Smooth muscle cell (in vitro differentiated cells): ENCODE data around the gene S100A9. TPM values are rescaled to one million over a fixed set of nuclear protein-coding genes. Genes with fewer than 3 reads are reported as not detected.

Source experiments
- DNase-seq: peaks from one replicate; lab custom pipeline; 2025; ENCODE audit not compliant: unreplicated experiment; lab: John Stamatoyannopoulos, UW
- H2AFZ ChIP-seq: fragments of 200-600 bp; sonication (generic); 2 replicates; pipeline ENCODE4 v1.6.0; 2016; ENCODE audit warnings: antibody characterized with exemption, low read depth, mild to moderate bottlenecking
- H3F3A ChIP-seq: fragments of 200-600 bp; sonication (generic); 2 replicates; pipeline ENCODE4 v1.6.0; 2017; ENCODE audit warnings: antibody characterized with exemption, low read depth
- H3K27ac ChIP-seq: fragments of 200-600 bp; sonication (generic); 2 replicates; pipeline ENCODE4 v1.5.1; 2016; ENCODE audit warnings: low read depth, mild to moderate bottlenecking
- H3K27me3 ChIP-seq: fragments of 200-600 bp; sonication (generic); 2 replicates; pipeline ENCODE4 v1.6.1; 2016; ENCODE audit warnings: low read depth, mild to moderate bottlenecking
- H3K36me3 ChIP-seq: fragments of 200-600 bp; sonication (generic); 2 replicates; pipeline ENCODE4 v1.5.1; 2016; ENCODE audit warnings: low read depth
- H3K4me1 ChIP-seq: fragments of 200-600 bp; sonication (generic); 2 replicates; pipeline ENCODE4 v1.5.1; 2016; ENCODE audit warnings: low read depth
- H3K4me2 ChIP-seq: fragments of 200-600 bp; sonication (generic); 2 replicates; pipeline ENCODE4 v1.6.0; 2016; ENCODE audit warnings: mild to moderate bottlenecking
- H3K4me3 ChIP-seq: fragments of 200-600 bp; sonication (generic); 2 replicates; pipeline ENCODE4 v1.5.1; 2016; ENCODE audit warnings: mild to moderate bottlenecking
- H3K79me2 ChIP-seq: fragments of 200-600 bp; sonication (generic); 2 replicates; pipeline ENCODE4 v1.6.0; 2016; ENCODE audit warnings: low read depth, mild to moderate bottlenecking
- H3K9ac ChIP-seq: fragments of 200-600 bp; sonication (generic); 2 replicates; pipeline ENCODE4 v1.6.0; 2016; ENCODE audit warnings: low read depth
- H3K9me3 ChIP-seq: fragments of 200-600 bp; sonication (generic); replicated peaks from 2 replicates; pipeline ENCODE4 v1.5.1; 2016; ENCODE audit warnings: low read depth
- H4K20me1 ChIP-seq: fragments of 200-600 bp; sonication (generic); 2 replicates; pipeline ENCODE4 v1.6.0; 2016; ENCODE audit warnings: low read depth
- CTCF ChIP-seq: fragments of 200-600 bp; sonication (generic); IDR thresholded peaks from 2 replicates; pipeline ENCODE4 v1.5.1; 2017; ENCODE audit warnings: borderline replicate concordance, mild to moderate bottlenecking, antibody characterized with exemption; ENCODE audit not compliant: insufficient read depth, poor library complexity, severe bottlenecking
- WGBS: methylation state at CpG from one replicate; pipeline ENCODE4 v1.1.7; 2016; ENCODE audit warnings: low lambda C conversion rate; 5-methylcytosine and 5-hydroxymethylcytosine counted together
- polyA plus RNA-seq: library from polyadenylated mRNA; unstranded; fragments of >200 nt; fragmentation: Nextera tagmentation; extraction: Ambion mirVana; gene quantifications from 2 replicates; pipeline ENCODE4 v1.2.1, GENCODE V29; 2016
- total RNA-seq: library from RNA; depleted of rRNA; stranded (reverse); fragments of >200 nt; gene quantifications from 2 replicates; pipeline ENCODE4 v1.2.3, GENCODE V29; 2014

Gene S100A9
- total and polyA plus RNA-seq, 2 experiments from 2014 or later = 81.9 to 197 TPM

GRCh38 chr1:153374071-153374470 lies 16.4 kb downstream of the S100A9 start:
- Histone ChIP-seq H3K4me1 (no peaks in the 10 kb centered on the region), H3K27me3 (no peaks in the 10 kb centered on the region), H3K4me3 (no peak overlapping the region), H2AFZ (no peak overlapping the region), H3K9ac (no peak overlapping the region), H3K27ac (no peak overlapping the region), H3F3A (no peaks in the 10 kb centered on the region), H3K36me3 (no peaks in the 10 kb centered on the region), H3K9me3 (no peaks in the 10 kb centered on the region), H3K79me2 (no peaks in the 10 kb centered on the region), H3K4me2 (no peak overlapping the region), H4K20me1 (no peaks in the 10 kb centered on the region)
- DNase-seq = no peak
- WGBS = 82% methylated on average over 2 of the region's 2 CpGs
- no peak for TF ChIP-seq CTCF

DNA sequence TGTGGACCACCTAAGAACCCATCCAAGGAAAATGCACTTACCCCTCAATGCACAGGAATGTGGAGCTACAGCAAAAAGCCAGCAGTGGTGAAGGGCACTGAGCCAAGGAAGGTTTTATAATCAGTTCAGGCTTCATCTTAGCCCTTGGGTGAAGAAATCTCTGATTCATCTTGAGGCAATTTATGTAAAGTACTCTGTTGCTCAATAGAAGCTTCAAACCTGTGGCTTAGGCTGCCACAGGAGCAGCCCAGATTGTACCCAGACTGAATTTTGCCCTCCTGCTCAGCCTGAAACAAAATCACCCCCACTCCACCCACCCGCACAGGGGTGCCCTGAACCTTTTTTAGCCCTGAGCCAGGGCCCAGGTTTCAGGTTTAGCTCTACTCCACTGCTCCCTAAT lies 17.9 kb downstream of the S100A9 start, which contains the start of gene S100A12:
TSS of gene S100A12 (minus strand) at position 111 of the 400 bp plus-strand sequence. CDS start 1,029 bp downstream, outside the sequence.
- H3K27ac ChIP-seq = no peak within 1 kb of the TSS
- no peaks in the 10 kb centered on the region for H3F3A ChIP-seq
- no peaks in the 10 kb centered on the region for H3K27me3 ChIP-seq
- no peaks in the 10 kb centered on the region for H3K4me1 ChIP-seq
- no peak within 1 kb of the TSS for H3K4me2 ChIP-seq
- WGBS = 65% methylated on average over 1 of the region's 1 CpG
- H3K9ac ChIP-seq = no peak within 1 kb of the TSS
- no peak within 1 kb of the TSS for H3K4me3 ChIP-seq
- H3K36me3 ChIP-seq = no peaks in the 10 kb centered on the region
- no peaks in the 10 kb centered on the region for H4K20me1 ChIP-seq
- H2AFZ ChIP-seq = no peak within 1 kb of the TSS
- no peaks in the 10 kb centered on the region for H3K9me3 ChIP-seq
- DNase-seq = no peak
- no peaks in the 10 kb centered on the region for H3K79me2 ChIP-seq
- no peak for TF ChIP-seq CTCF

GRCh38 chr1:153379591-153379990 lies 21.9 kb downstream of the S100A9 start:
- Histone ChIP-seq H3K9me3 (no peaks in the 10 kb centered on the region), H3K4me3 (no peak overlapping the region), H3K4me1 (no peaks in the 10 kb centered on the region), H3K9ac (no peak overlapping the region), H3K27ac (no peak overlapping the region), H2AFZ (no peak overlapping the region), H3K4me2 (no peak overlapping the region), H3K79me2 (no peaks in the 10 kb centered on the region), H3F3A (no peaks in the 10 kb centered on the region), H3K36me3 (no peaks in the 10 kb centered on the region), H3K27me3 (no peaks in the 10 kb centered on the region), H4K20me1 (no peaks in the 10 kb centered on the region)
- WGBS = 91% methylated on average over 10 of the region's 10 CpGs
- TF ChIP-seq CTCF = no peak
- no peak for DNase-seq

DNA sequence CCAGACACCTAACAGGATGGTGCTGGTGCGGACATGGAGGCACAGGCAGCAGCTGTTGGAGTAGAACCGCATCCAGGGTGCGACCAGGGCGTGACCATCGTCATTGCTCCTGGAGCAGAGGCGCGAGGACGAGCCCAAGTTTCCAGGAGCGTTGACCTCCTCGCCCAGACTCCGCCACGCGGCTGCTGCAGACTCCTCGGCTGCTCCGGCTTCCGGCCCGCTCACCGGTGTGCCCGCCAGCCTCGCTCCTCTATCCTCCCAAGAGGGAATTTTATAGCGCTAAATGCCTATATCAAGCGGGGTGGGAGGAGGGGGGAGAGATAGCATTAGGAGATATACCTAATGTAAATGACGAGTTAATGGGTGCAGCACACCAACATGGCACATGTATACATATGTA lies 23.1 kb downstream of the S100A9 start:
- Histone ChIP-seq H3K9ac (no peak overlapping the region), H2AFZ (no peak overlapping the region), H3K27ac (no peak overlapping the region), H3K9me3 (no peaks in the 10 kb centered on the region), H3F3A (no peaks in the 10 kb centered on the region), H3K27me3 (no peaks in the 10 kb centered on the region), H3K4me2 (no peak overlapping the region), H3K79me2 (no peaks in the 10 kb centered on the region), H3K4me1 (no peaks in the 10 kb centered on the region), H3K4me3 (no peak overlapping the region), H4K20me1 (no peaks in the 10 kb centered on the region), H3K36me3 (no peaks in the 10 kb centered on the region)
- no peak for DNase-seq
- TF ChIP-seq CTCF = no peak
- WGBS = 93% methylated on average over 23 of the region's 23 CpGs
